SK-N-SH (cell line): ENCODE measurements around the gene LONRF2.

ENCODE experiments used
- MEF2A ChIP-seq: IDR thresholded peaks from 2 replicates; pipeline ENCODE4 v1.4.0; 2012; ENCODE audit warnings: low read depth, borderline replicate concordance
- MXI1 ChIP-seq: IDR thresholded peaks from 2 replicates; pipeline ENCODE4 v1.6.1; 2012; ENCODE audit warnings: mild to moderate bottlenecking, low read depth, low read length, improper control_type of control experiment
- NRF1 ChIP-seq: IDR thresholded peaks from 2 replicates; pipeline ENCODE4 v1.6.1; 2012; ENCODE audit warnings: low read depth, mild to moderate bottlenecking, low read length
- POLR2AphosphoS5 ChIP-seq: IDR thresholded peaks from 2 replicates; pipeline ENCODE4 v1.6.1; 2012; ENCODE audit warnings: low read depth, low read length
- RAD21 ChIP-seq: IDR thresholded peaks from 2 replicates; pipeline ENCODE4 v1.6.1; 2012; ENCODE audit warnings: mild to moderate bottlenecking, low read length
- RFX5 ChIP-seq: IDR thresholded peaks from 2 replicates; pipeline ENCODE4 v1.6.1; 2012; ENCODE audit warnings: mild to moderate bottlenecking, improper control_type of control experiment, low read length
- TAF1 ChIP-seq: IDR thresholded peaks from 2 replicates; pipeline ENCODE4 v1.6.1; 2012; ENCODE audit warnings: low read depth, mild to moderate bottlenecking, low read length, moderate library complexity, borderline replicate concordance
- TCF12 ChIP-seq: IDR thresholded peaks from 2 replicates; pipeline ENCODE4 v1.4.0; 2012
- TEAD4 ChIP-seq: IDR thresholded peaks from 2 replicates; pipeline ENCODE4 v1.4.0; 2012; ENCODE audit warnings: mild to moderate bottlenecking, borderline replicate concordance; ENCODE audit not compliant: insufficient read depth
- YY1 ChIP-seq: IDR thresholded peaks from 2 replicates; pipeline ENCODE4 v1.4.0; 2012; ENCODE audit warnings: low read depth, mild to moderate bottlenecking
- TF ChIP-seq, protein P1 (sequence below): fragments of 200-600 bp; sonication (generic); IDR thresholded peaks from 2 replicates; pipeline ENCODE4 v1.6.1; 2017; ENCODE audit warnings: antibody characterized with exemption, mild to moderate bottlenecking, moderate library complexity
- TF ChIP-seq, protein P2 (sequence below): IDR thresholded peaks from 2 replicates; pipeline ENCODE4 v1.4.0; 2012; ENCODE audit warnings: low read depth
- TF ChIP-seq, protein P3 (sequence below): fragments of 150-350 bp; IDR thresholded peaks from 2 replicates; pipeline ENCODE4 v1.6.1; 2017; ENCODE audit warnings: antibody characterized with exemption, low read length, low read depth, borderline replicate concordance
- TF ChIP-seq, protein P4 (sequence below): IDR thresholded peaks from 2 replicates; pipeline ENCODE4 v1.4.0; 2012; ENCODE audit warnings: low read depth, borderline replicate concordance

DNA sequence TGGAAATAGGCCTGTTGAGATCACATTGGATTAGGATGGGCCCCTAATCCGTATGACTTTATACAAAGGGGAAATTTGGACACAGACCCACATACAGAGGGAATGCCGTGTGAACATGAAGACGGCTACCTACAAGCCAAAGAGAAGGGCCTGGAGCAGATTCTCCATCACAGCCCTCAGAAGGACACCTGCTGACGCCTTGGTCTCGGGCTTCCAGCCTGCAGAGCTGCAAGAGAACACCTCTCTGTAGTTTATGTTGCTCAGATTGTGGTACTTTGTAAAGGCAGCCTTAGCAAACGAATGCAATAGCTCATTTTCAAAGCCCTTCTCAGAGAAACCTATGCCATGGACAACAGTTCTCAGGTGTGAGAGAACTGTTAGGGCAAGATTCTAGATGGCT lies 86.1 kb downstream of the LONRF2 start:
- TF ChIP-seq, protein P1, sequence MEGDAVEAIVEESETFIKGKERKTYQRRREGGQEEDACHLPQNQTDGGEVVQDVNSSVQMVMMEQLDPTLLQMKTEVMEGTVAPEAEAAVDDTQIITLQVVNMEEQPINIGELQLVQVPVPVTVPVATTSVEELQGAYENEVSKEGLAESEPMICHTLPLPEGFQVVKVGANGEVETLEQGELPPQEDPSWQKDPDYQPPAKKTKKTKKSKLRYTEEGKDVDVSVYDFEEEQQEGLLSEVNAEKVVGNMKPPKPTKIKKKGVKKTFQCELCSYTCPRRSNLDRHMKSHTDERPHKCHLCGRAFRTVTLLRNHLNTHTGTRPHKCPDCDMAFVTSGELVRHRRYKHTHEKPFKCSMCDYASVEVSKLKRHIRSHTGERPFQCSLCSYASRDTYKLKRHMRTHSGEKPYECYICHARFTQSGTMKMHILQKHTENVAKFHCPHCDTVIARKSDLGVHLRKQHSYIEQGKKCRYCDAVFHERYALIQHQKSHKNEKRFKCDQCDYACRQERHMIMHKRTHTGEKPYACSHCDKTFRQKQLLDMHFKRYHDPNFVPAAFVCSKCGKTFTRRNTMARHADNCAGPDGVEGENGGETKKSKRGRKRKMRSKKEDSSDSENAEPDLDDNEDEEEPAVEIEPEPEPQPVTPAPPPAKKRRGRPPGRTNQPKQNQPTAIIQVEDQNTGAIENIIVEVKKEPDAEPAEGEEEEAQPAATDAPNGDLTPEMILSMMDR, result no peak
- TF ChIP-seq, protein P2, sequence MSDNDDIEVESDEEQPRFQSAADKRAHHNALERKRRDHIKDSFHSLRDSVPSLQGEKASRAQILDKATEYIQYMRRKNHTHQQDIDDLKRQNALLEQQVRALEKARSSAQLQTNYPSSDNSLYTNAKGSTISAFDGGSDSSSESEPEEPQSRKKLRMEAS, result no peak
- TF ChIP-seq, protein P3, sequence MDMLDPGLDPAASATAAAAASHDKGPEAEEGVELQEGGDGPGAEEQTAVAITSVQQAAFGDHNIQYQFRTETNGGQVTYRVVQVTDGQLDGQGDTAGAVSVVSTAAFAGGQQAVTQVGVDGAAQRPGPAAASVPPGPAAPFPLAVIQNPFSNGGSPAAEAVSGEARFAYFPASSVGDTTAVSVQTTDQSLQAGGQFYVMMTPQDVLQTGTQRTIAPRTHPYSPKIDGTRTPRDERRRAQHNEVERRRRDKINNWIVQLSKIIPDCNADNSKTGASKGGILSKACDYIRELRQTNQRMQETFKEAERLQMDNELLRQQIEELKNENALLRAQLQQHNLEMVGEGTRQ, result no peak
- no peak for TF ChIP-seq TCF12
- no peak for TF ChIP-seq MEF2A
- TF ChIP-seq, protein P4, sequence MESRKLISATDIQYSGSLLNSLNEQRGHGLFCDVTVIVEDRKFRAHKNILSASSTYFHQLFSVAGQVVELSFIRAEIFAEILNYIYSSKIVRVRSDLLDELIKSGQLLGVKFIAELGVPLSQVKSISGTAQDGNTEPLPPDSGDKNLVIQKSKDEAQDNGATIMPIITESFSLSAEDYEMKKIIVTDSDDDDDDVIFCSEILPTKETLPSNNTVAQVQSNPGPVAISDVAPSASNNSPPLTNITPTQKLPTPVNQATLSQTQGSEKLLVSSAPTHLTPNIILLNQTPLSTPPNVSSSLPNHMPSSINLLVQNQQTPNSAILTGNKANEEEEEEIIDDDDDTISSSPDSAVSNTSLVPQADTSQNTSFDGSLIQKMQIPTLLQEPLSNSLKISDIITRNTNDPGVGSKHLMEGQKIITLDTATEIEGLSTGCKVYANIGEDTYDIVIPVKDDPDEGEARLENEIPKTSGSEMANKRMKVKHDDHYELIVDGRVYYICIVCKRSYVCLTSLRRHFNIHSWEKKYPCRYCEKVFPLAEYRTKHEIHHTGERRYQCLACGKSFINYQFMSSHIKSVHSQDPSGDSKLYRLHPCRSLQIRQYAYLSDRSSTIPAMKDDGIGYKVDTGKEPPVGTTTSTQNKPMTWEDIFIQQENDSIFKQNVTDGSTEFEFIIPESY, result no peak
- TF ChIP-seq TEAD4, result no peak
- TF ChIP-seq RFX5, result no peak
- no peak for TF ChIP-seq POLR2AphosphoS5
- no peak for TF ChIP-seq YY1
- no peak for TF ChIP-seq RAD21
- no peak for TF ChIP-seq MXI1
- no peak for TF ChIP-seq TAF1
- no peak for TF ChIP-seq NRF1
